Dermis blood vessel endothelial cell (primary cell): ENCODE data around the gene EPO. TPM values are rescaled to one million over a fixed set of nuclear protein-coding genes. Genes with fewer than 3 reads are reported as not detected.
A peak's percentile ranks its signal among the peaks of the same experiment; 100 is the strongest.

ENCODE experiments used
- DNase-seq: peaks from one replicate; pipeline ENCODE4 v3.0.0; 2010
- total RNA-seq: library from RNA; depleted of rRNA; stranded (reverse); fragments of >200 nt; gene quantifications from 2 replicates; pipeline ENCODE4 v1.2.3, GENCODE V29; 2014

Gene EPO
- total RNA-seq, result not detected in 2 replicates

DNA sequence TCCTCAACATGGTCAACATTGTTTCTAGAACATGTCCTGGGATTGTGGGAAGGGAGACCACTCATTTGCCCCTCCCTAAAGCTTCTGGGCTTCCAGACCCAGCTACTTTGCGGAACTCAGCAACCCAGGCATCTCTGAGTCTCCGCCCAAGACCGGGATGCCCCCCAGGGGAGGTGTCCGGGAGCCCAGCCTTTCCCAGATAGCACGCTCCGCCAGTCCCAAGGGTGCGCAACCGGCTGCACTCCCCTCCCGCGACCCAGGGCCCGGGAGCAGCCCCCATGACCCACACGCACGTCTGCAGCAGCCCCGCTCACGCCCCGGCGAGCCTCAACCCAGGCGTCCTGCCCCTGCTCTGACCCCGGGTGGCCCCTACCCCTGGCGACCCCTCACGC lies at the start of gene EPO:
Gene EPO (plus strand): TSS at position 190 of the 392 bp plus-strand sequence. CDS start 513 bp downstream, outside the sequence.
- no peak for DNase-seq

DNA sequence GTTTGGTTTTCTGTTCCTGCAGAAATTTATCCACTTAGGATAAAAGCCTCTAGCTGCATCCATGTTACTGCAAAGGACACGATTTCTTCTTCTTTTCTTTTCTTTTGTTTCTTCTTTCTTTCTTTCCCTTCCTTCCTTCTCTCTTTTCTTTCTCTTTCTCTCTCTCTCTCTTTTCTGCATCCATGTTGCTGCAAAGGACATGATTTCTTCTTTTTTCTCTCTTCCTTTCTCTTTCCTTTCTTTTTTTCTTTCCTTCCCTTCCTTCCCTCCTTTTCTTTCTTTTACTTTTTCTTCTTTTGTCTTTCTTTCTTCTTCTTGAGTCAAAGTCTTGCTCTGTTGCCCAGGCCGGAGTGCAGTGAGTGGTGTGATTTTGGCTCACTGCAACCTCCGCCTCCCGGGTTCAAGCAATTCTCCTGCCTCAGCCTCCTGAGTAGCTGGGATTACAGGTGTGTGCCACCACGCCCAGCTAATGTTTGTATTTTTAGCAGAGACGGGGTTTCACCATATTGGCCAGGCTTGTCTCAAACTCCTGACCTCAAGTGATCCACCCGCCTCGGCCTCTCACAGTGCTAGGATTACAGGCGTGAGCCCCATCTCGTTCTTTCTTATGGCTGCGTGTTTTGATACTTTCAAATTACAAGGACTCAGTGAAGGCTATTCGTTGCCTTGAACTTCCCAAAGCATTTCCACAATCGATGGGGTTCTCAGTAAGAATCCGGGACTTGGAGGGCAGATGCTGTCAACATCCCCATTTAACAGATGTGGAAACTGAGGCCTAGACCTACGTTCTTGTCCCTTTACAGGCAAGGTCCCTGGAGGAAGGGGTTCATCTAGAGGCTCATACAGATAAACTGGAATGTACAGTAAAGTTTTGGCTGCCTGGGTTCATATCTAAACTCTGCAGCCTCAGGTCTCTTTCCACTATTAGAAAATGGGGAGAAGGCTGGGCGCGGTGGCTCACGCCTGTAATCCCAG lies 48.6 kb upstream of the EPO start:
- DNase-seq, result no peak

DNA sequence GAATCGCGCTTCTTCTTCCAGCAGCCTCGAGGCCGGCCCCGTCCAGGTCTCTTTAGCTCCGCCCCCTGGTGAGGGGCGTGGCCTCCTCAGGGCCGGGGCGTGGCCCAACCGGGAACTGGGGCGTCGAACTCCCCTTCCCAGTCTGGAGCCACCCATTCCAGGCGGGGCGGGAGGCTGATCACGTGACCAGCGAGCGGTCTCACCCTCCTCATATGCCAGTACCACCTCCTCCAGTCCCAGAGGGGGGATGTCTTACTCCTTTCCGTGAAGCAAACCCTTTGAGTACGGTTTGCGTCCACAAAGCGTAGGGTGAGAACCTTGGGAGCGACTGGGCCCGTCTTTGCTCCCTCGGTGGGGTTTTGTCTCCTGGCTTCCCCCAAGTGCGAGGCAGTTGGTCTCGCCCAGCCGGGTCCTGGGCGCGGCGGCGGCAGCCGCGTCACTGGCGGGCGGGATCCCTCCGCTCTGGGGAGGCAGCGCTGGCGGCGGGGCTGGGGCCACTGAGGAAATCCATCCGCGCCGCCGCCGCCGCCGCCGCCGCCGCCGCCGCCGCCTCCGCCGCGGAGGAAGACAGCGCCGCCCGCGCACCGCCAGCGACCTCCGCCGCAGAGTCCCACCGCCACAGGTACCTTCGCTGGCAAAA lies 46.8 kb upstream of the EPO start, which contains the start of gene GNB2:
Gene GNB2 (plus strand): TSS at position 439 of the 640 bp plus-strand sequence. CDS start 2,526 bp downstream, outside the sequence.
- DNase-seq, result peak; percentile 99

DNA sequence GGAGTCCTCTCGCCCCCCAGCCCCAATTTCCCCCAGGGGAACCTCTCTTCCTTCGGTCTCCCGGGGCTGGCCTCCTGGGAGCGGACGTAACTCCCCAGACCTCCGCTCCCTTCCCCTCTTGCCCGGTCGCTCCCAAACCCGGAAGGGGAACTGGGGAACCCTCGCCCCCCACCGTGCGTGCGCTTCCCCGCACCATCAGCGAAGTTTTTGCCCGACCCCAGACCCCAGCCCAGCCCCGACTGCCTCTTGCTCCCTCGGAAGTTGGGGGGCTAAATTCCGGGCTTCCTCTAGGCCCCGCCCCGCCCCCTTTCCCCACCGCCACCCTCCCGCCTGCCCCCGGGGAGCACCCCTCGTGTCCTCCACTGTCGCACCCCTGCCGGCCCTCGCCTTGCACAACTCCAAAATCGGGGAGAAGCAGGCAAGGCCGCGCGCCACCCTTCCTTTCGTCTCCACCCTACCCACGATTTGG lies 46.3 kb upstream of the EPO start:
- no peak for DNase-seq

DNA sequence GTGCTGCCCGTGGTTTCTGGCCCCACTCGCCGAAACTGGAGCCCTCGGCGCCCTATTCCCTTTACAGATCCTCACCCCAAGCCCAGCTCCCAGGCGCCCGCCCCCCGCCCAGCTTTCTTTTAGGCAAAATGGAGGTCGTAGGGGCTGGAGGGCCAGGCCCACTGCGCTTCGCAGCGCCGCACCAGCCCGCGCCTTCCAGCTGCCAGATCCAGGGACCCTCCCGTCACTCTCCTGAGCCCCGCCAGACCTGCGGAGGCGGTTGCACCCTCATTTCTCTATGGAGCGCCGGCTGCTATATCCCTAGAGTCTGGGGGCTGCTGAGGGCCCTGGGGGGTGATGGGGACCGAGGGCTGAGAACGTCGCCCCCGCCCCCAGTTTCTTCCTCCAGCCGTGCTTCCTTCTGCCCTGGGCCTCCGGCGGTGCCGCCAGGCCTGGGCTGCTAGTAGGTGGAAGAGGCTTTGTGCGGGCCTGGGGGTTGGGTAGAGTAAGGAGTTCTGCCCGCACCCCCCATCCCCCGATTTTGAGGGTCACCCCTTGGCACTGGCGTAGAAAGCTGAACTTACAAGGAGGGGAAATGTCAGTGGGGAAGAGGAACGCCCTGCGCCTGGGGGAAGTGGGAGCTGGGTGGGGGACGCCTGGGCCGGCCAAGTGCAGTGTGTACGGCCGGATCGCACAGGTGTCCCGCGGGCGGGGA lies 45.7 kb upstream of the EPO start:
- DNase-seq, result peak; percentile 40

DNA sequence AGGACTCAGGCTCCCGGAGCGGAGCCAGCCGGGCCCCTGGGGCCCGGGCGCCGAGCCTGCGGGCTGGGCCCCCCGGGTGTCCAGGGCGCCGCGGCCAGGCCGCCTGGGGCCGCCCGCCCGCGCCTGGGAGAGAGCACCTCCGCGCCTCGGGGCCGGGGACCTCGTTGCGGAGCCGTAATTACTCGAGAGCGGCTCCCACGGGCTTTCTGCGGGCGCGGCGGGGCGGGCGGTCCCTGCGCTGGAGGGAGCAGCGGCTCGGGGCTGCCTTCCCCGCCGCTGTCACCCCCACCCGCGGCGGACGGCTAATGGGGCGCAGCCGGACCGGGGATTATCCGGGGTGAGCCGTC lies 45.2 kb upstream of the EPO start:
- peak; percentile 22 for DNase-seq

DNA sequence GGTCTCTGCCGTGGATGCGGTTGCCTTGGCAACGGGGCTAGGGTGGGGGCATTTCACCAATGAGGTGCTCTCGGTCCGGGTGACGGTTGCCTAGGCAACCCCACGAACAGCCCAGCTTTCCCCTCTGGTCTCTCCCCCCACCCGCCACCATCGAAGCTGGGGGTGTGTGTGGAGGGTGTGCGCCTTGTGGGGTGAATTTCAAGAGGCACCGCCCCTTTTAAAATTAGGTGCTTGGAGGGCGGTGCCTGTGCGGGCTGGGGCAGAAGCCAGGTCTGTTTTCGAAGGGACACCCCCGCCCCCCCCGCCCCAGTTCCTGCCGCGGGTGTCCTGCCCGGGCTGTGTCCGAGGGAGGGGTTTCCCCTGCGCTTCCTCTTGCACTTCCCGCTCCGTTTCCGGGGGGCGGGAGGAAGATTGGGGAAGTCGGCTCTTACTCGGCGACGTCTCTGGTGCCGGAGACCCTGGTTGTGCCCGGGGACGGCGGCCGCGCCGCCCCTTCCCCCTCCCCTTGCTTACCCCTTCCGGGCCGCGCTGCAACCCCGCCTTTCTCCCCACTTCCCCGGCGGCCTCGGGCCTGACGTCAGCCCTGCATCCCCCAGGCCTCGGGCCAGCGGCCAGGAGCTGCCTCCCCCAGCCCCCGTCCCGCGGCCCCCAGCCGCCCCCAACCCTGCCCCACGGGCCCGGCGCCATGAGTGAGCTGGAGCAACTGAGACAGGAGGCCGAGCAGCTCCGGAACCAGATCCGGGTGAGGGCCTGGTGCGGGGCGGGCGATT lies 44.5 kb upstream of the EPO start:
- DNase-seq, result peak; percentile 62

DNA sequence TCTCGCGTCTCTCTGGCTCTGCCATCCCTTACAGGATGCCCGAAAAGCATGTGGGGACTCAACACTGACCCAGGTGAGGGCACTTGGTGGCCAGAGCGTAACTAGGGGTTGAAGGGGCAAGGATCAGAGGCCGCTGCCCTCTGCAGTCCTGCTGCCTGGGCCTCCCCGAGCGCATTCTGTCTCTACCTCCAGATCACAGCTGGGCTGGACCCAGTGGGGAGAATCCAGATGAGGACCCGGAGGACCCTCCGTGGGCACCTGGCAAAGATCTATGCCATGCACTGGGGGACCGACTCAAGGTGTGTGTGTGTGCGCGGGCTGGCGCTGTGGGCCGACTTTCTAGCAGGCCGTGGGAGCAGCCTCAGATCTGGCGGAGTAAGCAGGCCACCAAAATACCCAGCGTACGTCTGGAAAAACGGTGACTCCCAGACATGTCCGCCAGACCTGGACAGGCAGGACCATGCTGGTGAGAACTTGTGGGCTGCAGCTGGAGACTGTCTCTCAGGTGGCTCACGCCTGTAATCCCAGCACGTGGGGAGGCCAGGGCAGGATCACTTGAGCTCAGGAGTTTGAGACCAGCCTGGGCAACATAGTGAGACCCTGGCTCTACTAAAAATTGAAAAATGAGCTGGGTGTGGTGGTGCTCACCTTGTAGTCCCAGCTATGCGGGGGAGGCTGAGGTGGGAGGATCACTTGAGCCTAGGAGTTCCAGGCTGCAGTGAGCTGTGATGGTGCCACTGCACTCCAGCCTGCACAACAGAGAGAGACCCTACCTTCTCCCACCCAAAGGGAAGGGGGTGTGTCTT lies 43.6 kb upstream of the EPO start:
- no peak for DNase-seq

DNA sequence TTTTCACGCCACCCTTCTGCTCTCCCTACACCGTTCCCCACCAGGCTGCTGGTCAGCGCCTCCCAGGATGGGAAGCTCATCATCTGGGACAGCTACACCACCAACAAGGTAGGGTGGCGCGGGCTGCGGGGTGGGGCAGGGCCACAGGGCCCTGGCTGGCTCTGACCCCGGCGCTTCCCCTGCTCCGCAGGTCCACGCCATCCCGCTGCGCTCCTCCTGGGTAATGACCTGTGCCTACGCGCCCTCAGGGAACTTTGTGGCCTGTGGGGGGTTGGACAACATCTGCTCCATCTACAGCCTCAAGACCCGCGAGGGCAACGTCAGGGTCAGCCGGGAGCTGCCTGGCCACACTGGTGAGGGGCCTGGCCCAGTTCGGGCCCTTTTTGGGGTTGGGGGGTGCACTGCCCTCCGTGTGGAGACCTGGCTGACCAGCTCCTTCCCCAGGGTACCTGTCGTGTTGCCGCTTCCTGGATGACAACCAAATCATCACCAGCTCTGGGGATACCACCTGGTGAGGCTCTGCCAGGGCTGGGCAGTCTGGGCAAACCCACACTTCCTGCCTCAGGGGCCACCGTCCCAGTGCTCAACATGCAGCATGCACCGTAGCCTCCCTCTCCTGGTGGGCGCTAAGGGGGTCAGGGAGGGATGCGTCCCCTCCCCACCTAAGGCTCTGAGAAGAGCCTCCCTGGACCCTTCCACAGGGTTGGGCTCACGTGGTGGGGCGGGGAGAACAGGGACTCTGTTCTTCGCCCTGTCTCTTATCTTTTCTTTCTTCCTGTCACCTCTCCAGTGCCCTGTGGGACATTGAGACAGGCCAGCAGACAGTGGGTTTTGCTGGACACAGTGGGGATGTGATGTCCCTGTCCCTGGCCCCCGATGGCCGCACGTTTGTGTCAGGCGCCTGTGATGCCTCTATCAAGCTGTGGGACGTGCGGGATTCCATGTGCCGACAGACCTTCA lies 42.7 kb upstream of the EPO start:
- DNase-seq, result no peak

DNA sequence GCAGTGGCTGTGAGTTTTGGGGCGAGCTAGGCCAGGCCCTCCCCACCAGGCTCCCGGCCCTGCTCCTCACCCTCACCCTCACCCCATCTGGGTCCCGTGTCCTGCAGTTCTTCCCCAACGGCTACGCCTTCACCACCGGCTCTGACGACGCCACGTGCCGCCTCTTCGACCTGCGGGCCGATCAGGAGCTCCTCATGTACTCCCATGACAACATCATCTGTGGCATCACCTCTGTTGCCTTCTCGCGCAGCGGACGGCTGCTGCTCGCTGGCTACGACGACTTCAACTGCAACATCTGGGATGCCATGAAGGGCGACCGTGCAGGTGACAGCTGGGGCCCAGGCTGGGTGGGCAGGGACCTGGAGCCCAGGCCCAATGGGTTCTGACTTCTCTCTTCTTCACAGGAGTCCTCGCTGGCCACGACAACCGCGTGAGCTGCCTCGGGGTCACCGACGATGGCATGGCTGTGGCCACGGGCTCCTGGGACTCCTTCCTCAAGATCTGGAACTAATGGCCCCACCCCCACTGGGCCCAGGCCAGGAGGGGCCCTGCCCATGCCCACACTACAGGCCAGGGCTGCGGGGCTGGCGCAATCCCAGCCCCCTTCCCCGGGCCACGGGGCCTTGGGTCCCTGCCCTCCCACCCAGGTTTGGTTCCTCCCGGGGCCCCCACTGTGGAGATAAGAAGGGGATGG lies 41.8 kb upstream of the EPO start:
- DNase-seq, result no peak

DNA sequence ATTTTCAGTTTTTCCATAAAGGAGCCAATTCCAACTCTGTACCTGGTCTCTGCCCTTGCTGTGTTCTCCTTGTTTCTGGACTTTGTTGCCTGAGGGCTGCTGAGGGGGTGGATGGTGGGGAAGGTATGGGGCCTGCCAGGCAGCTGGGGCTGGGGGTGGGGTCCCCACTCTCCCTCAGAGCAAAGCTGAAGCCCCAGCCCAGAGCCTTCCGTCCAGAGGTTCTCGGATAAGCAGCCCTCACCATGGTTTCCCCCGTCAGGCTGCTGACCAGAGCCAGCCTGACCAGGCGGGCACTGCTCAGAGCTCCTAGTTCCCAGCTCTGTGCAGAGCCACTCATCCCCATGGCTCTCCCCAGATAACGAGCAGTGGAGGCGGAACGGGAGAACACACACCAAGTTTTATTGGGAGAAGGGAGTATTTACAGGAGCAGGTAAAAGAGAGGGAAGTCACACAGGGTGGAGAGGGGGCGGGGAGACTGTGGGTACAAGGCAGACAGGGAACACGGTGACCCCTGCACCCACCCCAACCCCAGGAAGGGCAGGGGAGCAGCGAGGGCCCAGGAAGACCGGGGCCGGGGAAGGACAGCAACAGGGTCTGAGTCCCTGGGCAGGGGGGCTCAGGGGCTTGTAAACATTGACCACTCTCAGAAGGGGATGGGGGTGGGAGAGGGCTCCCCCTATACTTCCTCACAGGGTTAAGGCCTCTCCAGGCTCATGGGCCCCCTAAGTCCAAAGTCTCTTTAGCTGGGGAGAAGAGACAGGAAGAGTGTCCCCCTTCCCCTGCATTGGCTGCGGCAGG lies 40.9 kb upstream of the EPO start:
- DNase-seq, result no peak

DNA sequence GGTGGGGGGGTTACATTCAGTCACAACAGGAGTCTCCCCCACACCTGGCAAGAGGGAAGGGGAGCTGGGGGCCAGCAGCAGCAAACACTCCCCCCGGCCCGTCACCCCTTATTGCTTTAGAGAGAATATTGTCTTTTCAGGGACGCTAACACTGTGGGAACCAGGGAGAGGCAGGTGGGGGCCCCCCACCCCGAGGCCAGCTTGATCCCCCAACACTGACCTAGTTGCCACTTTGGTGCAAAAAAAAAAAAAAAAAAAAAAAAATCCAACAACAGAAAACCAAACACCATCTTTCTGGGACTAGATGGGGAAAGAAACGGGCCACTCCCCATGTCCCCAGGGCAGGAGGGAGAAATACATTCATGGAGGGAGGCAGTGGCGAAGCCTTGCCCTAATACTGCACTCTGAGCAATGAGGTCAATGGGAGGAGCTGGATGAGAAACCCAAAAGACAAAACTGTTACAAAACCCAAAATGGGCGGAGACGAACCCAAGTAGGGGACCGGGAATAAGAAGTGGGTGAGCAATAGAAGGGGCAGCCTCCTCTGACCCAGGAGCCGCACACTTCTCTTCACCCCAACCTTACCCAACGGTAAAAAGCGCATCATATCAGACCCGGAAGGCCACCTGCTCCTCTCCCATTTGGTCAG lies 40.2 kb upstream of the EPO start:
- no peak for DNase-seq

DNA sequence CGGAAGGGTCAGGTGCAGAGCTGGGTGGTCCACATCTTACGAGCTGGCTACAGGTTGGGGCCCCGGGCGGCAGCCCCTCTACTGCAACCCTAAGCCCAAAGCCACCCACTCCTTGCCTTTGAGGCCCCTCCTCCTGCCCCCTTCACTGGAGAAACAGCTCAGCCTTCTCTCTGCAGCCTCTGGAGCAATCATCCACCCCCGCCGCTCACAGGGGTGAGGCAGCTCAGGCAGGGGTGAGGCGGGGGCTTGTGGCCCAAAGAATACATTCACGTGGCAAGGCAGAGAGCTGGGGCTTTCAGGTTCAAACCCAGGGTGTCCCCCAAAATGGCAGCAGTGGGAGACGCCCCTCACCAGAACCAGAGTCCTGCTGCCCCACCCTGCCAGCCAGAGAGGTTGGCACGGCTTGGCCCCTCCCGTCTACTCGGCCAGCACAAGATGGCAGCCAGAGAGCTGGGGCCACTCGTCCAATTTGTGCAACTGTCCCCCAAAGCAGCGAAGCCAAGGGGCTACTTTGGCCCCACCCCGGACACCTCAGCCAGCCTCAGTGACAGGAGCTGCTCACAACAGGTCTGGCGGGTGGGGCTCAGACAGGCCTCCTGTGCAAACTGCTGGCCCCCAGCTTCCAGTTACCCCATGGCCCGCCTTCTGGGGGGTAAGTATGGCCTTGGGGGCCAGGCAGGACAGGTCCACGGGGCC lies 39.5 kb upstream of the EPO start:
- DNase-seq, result no peak

DNA sequence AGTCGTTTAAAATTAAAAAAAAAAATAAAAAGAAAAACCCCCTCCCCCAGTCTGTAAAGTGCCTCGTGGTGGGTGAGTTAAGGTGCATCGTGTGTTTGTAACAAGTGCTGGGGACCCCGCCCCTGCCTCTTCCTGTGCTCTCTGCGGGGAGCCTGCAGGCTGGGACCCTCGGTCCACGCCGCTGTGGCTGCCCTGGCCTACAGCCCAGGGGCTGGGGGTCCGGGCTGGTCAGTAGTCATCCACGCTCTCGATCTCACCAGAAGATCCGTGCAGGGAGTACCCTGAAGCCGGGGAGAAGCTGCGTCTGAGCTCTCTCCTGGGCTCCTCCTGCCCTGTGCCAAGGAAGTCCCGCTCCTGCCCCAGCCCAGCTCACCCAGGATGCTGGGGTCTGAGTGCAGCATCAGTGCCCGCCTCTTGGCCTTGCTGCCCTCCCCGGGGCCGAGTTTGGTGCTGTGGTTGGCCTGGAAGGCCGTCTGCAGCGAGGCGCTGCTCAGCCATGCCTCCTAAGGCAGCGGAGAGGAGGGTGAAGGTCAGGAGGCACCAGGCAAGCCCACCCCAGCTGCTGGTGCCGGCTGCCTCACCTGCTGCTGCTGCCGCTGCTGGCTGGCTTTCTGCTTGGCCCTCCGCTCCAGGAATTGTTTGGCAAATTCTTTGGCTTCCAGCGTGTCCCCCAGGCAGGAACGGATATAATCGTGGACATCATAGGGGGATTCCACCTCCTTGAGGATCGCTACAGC lies 38.6 kb upstream of the EPO start:
- DNase-seq, result no peak

DNA sequence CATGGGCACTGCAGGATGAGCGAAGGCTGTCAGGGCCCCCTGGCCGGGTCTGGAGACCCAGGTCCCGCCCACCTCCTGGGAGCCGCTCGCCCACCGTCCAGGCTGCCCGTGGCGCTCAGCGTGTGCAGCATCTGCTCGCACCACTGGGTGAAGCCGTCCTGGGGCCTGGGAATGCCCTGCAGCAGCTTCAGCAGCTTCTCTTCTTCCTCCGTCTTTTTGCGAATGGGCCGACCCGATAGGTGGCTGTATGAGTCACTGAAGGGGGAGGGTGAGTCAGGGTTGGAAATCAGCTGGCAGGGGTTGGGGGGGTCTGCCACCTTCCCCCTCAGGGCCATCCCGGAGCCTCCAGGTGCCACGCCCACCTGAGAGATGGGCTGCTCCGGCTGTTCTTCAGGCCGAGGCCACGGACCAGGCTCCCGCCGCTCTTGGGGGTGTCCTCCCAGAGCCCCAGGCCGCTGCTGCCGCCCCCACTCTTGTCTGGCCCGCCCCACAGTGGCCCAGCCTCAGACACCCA lies 38.0 kb upstream of the EPO start:
- peak; percentile 25 for DNase-seq

DNA sequence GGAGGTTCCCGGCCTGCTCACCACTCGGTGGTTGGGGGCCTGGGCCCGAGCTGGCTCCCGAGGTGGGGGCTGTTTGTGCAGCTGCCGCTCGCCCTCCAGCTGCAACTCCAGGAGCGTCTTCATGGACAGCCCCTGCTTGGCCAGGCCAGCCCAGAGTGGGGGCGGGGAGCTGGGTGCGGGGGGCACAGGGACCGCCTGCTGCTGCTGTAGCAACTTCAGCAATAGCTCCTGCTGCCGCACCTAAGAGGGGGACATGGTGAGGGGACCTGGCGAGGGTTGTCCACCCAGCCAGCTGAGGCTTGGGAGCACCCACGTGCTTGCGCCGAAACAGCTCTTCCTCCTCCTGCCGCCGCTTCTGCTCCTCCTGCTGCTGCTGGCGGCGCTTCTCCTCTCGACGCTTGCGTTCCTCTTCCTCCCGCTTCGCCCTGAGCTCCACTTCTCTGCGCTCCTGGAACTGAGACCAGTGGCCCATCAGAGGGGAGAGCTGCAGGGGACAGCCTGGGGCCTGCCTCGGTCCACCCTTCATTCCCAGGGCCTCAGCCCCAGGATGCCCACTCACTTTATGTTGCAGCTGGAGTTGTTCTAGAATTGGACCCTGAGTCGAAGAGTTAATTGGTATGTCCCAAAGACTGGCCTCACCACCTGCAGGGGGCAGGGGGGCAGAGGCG lies 37.1 kb upstream of the EPO start:
- DNase-seq, result no peak
